Gastroesophageal sphincter (tissue), 4 donors: ENCODE measurements around the gene ABTB2. TPM values are rescaled to one million over a fixed set of nuclear protein-coding genes. Genes with fewer than 3 reads are reported as not detected.

Source experiments
- ATAC-seq: fragments of 150-250 bp; one replicate; pipeline ENCODE4 v1.9.1; 2016; ENCODE audit warnings: mild to moderate bottlenecking, moderate library complexity
- H3K27ac ChIP-seq, 4 donors: fragments of 200-600 bp; sonication (generic) in 3 of 4; 1 replicate in 3 of 4; 2 replicates in 1 of 4; pipeline ENCODE4 v1.5.1; 2016 to 2019
- H3K27me3 ChIP-seq: fragments of 200-600 bp; sonication (generic); one replicate; pipeline ENCODE4 v1.5.1; 2019
- H3K36me3 ChIP-seq, 2 donors: fragments of 200-600 bp; sonication (generic); one replicate each; pipeline ENCODE4 v1.5.1; 2019; ENCODE audit warnings: control low read depth in 1 of 2
- H3K4me1 ChIP-seq, 3 donors: fragments of 200-600 bp; sonication (generic); 1 replicate in 2 of 3; 2 replicates in 1 of 3; pipeline ENCODE4 v1.5.1; 2016 to 2019; ENCODE audit warnings: control low read depth in 2 of 3
- H3K4me3 ChIP-seq, 2 donors: fragments of 200-600 bp; sonication (generic); one replicate each; pipeline ENCODE4 v1.5.1; 2019; ENCODE audit warnings: mild to moderate bottlenecking in 1 of 2, moderate library complexity in 1 of 2
- H3K9me3 ChIP-seq, 3 donors: fragments of 200-600 bp; sonication (generic); one replicate each; pipeline ENCODE4 v1.5.1; 2017 to 2019; ENCODE audit warnings: control low read depth in 2 of 3
- EP300 ChIP-seq: sonication (generic); formaldehyde crosslinking; IDR thresholded peaks from one replicate; pipeline ENCODE4 v1.6.1; 2017; ENCODE audit warnings: antibody characterized with exemption, mild to moderate bottlenecking
- POLR2A ChIP-seq, 2 donors: fragments of 450-650 bp; IDR thresholded peaks; one replicate each; pipeline ENCODE4 v1.6.1; 2017; ENCODE audit warnings: antibody characterized with exemption in 2 of 2, mild to moderate bottlenecking in 2 of 2, moderate library complexity in 1 of 2
- POLR2AphosphoS5 ChIP-seq: sonication (generic); formaldehyde crosslinking; IDR thresholded peaks from one replicate; pipeline ENCODE4 v1.6.1; 2017; ENCODE audit warnings: antibody characterized with exemption
- WGBS, 2 donors: methylation state at CpG; one replicate each; pipeline ENCODE4 v1.1.5; 2018; ENCODE audit warnings: low coverage in 1 of 2; 5-methylcytosine and 5-hydroxymethylcytosine counted together
- total RNA-seq, 4 donors: library from RNA; depleted of rRNA; stranded (reverse); fragments of >200 nt; gene quantifications; one replicate each; pipeline ENCODE4 v1.1.0, GENCODE V29; 2016
- TF ChIP-seq, protein P1 (sequence below), 4 experiments: fragments of 200-600 bp in 2 of 4; fragments of 450-650 bp in 2 of 4; sonication (generic) in 1 of 4; IDR thresholded peaks; one replicate each; pipeline ENCODE4 v1.5.1; 2017 to 2019; ENCODE audit warnings: antibody characterized with exemption in 4 of 4, mild to moderate bottlenecking in 2 of 4, moderate library complexity in 2 of 4

Gene ABTB2
- total RNA-seq, 4 donors from 2014 or later, result 4.1 to 11.0 (median 7.5) TPM

DNA sequence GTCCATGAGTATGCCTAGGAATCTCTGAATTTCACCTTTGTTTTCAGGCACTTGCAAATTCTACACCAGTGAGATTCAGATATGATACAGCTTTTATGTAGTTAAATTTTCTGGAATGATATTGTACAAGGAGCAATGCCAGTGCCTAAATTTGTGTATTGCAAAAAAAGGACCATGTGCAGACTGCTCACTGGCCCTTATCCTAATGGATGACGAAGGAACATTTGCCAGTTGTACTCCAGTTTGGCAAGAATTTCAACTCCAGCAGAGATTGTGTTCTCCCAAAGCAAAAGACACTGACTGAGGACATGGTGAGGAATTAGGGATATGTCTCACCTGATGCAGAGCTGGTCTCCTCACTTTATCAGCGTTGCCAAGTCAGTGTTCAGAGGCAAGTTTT, 243.8 kb downstream of the ABTB2 start:
- Histone ChIP-seq H3K27me3 (no peaks in the 10 kb centered on the region), H3K27ac (no peak overlapping the region), H3K4me1 (no peaks in the 10 kb centered on the region), H3K9me3 (no peaks in the 10 kb centered on the region), H3K36me3 (peaks cover 0 to 100% of the 10 kb centered on the region in 2 donors), H3K4me3 (no peak overlapping the region)
- no peak for ATAC-seq
- TF ChIP-seq, protein P1, sequence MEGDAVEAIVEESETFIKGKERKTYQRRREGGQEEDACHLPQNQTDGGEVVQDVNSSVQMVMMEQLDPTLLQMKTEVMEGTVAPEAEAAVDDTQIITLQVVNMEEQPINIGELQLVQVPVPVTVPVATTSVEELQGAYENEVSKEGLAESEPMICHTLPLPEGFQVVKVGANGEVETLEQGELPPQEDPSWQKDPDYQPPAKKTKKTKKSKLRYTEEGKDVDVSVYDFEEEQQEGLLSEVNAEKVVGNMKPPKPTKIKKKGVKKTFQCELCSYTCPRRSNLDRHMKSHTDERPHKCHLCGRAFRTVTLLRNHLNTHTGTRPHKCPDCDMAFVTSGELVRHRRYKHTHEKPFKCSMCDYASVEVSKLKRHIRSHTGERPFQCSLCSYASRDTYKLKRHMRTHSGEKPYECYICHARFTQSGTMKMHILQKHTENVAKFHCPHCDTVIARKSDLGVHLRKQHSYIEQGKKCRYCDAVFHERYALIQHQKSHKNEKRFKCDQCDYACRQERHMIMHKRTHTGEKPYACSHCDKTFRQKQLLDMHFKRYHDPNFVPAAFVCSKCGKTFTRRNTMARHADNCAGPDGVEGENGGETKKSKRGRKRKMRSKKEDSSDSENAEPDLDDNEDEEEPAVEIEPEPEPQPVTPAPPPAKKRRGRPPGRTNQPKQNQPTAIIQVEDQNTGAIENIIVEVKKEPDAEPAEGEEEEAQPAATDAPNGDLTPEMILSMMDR (IDR thresholded peaks at IDR 0.05), result no peak
- no peak for TF ChIP-seq POLR2A (IDR thresholded peaks at IDR 0.05)
- no peak for TF ChIP-seq EP300
- TF ChIP-seq POLR2AphosphoS5, result no peak
- WGBS, 2 donors, result 77 to 100% methylated on average over 1 to 2 of the region's 2 CpGs

DNA sequence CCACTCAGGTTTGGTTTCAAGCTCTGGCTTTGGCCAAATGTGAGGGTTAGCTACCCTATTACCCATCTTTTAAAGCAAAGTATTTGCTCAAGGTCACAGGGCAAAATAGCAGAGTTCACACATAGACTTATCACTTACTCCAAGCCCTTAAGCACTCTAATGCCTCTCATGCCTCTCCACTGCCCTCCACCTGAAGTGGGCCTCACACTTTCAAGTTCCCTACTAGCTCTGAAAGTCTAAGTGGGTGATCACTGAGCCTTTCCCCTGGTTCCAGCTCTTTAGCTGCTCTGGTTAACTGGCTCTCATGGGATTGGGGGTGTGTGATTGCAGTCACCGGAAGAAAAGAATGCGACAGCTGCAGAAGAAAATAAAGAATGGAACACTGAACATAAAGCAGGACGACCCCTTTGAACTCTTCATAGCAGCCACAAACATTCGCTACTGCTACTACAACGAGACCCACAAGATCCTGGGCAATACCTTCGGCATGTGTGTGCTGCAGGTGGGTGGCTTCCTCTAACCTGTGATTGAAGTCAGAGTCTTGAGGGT, 246.0 kb downstream of the ABTB2 start:
- WGBS, 2 donors, result 88 to 90% methylated on average over 2 to 6 of the region's 6 CpGs
- Histone ChIP-seq H3K27me3 (no peaks in the 10 kb centered on the region), H3K27ac (no peak overlapping the region), H3K4me1 (peaks cover 0 to 19% (median 3%) of the 10 kb centered on the region in 3 donors), H3K36me3 (peaks cover 0 to 93% of the 10 kb centered on the region in 2 donors), H3K4me3 (no peak overlapping the region), H3K9me3 (no peaks in the 10 kb centered on the region)
- no peak for TF ChIP-seq POLR2A (IDR thresholded peaks at IDR 0.05)
- TF ChIP-seq, protein P1 (IDR thresholded peaks at IDR 0.05), result no peak
- TF ChIP-seq EP300, result no peak
- no peak for TF ChIP-seq POLR2AphosphoS5
- no peak for ATAC-seq

DNA sequence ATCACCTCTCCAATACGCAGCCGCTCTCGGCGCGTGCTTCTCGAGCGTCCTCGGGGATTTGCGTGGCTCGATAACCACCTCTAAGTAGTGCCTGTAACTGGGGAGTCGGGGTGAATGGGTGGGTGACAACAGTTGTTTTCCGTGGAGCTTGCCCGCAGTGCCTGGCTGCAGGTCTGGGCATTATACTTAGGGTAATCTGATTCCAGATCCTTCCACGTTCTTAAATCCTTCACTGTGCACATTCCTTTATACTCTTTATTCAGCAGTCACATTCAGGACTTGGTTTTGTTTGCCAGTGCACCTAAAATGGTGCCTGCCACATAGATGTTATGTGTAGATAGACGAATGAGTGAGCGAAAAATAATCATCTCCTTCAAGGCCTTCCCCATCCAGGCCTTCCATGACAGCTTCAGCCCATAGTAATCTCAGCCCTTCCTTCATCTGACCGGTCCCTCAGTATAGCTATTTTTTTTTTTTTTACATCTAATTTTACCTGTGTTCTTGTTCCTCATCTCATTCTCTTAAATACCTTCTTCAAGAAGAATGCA, 251.8 kb downstream of the ABTB2 start:
- ATAC-seq, result no peak
- TF ChIP-seq, protein P1 (IDR thresholded peaks at IDR 0.05), result no peak
- TF ChIP-seq EP300 (no peak), POLR2A (IDR thresholded peaks at IDR 0.05) (no peak), POLR2AphosphoS5 (no peak)
- H3K27me3 ChIP-seq, result no peaks in the 10 kb centered on the region
- 1 to 12% methylated on average over 5 to 8 of the region's 17 CpGs for WGBS, 2 donors
- no peaks in the 10 kb centered on the region for H3K9me3 ChIP-seq
- peaks cover 0 to 38% (median 10%) of the 10 kb centered on the region in 3 donors for H3K4me1 ChIP-seq
- H3K4me3 ChIP-seq, result peak overlapping the region; percentile 62 to 78
- H3K27ac ChIP-seq, result peak overlapping the region; percentile 37 to 98 (median 94)
- peaks cover 0 to 48% of the 10 kb centered on the region in 2 donors for H3K36me3 ChIP-seq

DNA sequence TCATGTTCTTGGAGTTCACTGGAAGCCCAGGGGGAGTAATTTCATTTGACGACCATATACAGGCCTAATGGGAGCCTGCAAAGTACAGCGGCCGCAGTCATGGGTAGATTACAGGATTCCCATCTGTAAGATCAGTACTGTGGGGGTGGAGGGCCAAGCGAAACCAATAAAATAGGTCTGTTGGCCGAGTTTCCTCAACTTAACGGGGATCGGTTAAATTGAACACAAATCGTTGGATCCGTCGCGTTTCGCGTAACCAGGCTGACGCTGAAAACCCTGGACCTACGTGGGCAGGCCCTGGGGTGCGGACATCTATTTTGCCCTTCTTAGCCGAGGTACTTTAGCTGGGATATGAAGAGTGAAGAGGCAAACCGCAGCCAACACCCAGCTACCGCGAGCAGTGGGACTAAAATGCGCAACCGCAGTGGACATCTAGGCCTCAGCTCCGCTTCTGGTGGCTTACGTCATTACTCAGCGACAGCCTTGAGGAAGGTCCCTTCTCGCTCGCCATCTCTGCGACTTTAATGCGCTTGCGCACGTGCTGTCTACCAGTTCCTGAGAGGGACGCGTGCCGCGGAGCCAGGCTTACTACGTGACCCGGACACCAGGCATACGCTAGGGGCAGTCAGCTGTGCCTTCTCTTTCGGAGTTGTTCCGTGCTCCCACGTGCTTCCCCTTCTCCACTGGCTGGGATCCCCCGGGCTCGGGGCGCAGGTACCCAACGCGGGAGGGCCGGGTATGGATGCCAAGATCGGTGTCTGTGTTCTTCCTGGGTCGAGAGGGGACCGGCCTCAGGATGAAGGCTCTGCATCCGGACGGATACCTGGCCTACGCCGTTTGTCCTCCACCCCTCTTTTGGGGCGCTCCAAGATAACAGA, 252.5 kb downstream of the ABTB2 start, which contains the start of gene NAT10:
TSS of gene NAT10 (plus strand) at position 551 of the 878 bp plus-strand sequence. CDS start 2,597 bp downstream, outside the sequence.
- H3K9me3 ChIP-seq, result no peaks in the 10 kb centered on the region
- H3K36me3 ChIP-seq, result peaks cover 0 to 48% of the 10 kb centered on the region in 2 donors
- H3K4me3 ChIP-seq, result peak within 1 kb of the TSS; percentile 62 to 78
- ATAC-seq, result peak; percentile 97
- peaks cover 0 to 38% (median 10%) of the 10 kb centered on the region in 3 donors for H3K4me1 ChIP-seq
- no peaks in the 10 kb centered on the region for H3K27me3 ChIP-seq
- 0% methylated on average over 3 to 5 of the region's 55 CpGs for WGBS, 2 donors
- TF ChIP-seq, protein P1 (IDR thresholded peaks at IDR 0.05), result peak in 3 of 4 experiments; percentile 22 to 40 (median 34)
- TF ChIP-seq POLR2AphosphoS5 (peak; percentile 98), EP300 (no peak), POLR2A (IDR thresholded peaks at IDR 0.05) (peak; percentile 72 to 78)
- H3K27ac ChIP-seq, result peak within 1 kb of the TSS; percentile 92 to 98 (median 94)
